Measurements from ENCODE around the gene FASTKD1.
"Not testable (repeated sequence)": the region's sequence is repeated elsewhere in the genome, so short reads cannot be mapped to it uniquely, and the experiment has no call there.

The FASTKD1 gene, protein sequence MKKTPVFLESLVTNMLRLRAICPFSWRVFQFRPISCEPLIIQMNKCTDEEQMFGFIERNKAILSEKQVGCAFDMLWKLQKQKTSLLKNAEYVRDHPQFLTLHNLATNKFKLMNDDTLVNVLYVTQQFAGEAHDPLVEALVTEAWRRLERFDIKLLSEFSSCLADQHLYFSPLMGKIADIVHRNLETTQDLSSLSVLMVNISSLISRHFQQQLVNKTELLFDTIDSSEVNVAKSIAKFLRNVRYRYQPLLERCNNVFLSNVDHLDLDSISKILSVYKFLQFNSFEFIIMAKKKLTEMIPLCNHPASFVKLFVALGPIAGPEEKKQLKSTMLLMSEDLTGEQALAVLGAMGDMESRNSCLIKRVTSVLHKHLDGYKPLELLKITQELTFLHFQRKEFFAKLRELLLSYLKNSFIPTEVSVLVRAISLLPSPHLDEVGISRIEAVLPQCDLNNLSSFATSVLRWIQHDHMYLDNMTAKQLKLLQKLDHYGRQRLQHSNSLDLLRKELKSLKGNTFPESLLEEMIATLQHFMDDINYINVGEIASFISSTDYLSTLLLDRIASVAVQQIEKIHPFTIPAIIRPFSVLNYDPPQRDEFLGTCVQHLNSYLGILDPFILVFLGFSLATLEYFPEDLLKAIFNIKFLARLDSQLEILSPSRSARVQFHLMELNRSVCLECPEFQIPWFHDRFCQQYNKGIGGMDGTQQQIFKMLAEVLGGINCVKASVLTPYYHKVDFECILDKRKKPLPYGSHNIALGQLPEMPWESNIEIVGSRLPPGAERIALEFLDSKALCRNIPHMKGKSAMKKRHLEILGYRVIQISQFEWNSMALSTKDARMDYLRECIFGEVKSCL

DNA sequence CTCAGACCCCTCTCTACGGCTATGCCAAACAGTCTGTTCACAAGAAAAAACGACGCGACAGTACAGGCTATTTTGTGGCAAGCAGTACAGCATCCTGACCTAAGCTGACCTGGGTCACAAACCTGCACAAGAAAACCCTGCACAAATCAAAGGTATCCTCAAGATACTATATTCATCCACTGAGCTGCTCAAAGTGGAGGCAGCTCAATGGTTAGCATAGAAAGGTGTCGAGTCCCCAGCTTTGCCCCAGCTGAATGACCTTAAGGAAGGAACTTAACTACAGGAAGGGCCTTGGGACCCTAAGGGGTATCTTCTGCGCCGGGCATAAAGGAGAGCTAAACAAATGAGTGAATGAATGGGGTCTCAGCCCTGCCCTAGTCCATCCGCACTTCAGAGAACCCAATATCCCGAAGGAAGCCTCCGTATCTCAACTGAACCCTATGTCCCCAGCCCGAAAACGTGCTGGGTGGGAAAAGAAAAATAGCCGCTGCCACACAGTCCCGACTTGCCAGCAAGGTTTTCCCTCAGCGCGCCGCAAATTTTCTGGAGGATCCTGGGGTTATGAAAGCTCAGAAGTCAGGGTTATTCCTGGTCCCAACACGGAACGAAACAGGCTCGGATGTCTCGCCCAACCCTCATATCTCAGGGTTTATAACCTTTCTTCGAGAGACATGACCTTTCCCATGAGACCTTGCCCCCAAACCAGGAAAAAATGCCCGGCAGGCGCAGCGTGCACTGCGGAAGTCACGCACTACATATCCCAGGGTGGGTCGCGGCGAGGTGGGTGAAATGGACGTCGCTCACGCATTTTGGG, at the start of gene FASTKD1:
Gene FASTKD1 (minus strand): TSS at position 706 of the 814 bp plus-strand sequence. CDS start 1,836 bp downstream, outside the sequence.
- DNase-seq = peak; percentile 86

DNA sequence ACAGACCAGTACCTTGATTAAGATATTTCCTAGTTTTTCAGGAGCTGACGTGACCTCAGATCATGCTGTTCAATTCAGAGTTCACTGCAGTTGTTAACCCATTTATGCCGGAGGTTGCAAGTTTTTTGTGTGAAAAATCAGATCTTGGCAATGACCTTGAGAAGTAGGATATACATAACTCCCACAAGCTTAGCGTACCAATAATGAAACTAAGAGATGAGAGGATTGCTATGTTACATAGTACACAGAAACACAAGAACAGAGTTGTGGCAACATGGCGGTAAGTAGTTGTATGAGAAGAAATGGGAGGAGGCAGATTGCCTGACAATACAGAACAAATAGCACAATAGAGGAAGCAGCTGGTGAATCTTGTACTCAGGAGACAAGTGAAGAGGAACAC, 49.6 kb upstream of the FASTKD1 start:
- DNase-seq = no peak

DNA sequence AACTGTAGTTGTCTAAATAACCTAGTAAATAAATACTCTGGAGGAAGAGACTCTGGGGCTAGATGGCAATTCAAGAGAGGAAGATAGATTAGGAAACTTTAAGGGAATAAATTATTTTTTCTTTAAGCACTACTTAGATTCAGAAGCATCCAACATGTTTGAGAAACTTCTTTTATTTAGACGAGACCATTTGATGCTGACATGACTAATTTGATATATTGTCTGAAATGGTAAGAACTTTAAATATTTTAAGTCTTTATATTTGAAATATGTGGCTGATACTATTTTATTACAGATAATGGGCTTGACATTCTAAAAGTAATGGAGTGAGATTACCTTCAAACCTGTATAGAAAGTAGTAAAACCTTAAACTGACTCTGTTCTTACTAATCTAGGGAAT, 46.8 kb upstream of the FASTKD1 start:
- DNase-seq = no peak

DNA sequence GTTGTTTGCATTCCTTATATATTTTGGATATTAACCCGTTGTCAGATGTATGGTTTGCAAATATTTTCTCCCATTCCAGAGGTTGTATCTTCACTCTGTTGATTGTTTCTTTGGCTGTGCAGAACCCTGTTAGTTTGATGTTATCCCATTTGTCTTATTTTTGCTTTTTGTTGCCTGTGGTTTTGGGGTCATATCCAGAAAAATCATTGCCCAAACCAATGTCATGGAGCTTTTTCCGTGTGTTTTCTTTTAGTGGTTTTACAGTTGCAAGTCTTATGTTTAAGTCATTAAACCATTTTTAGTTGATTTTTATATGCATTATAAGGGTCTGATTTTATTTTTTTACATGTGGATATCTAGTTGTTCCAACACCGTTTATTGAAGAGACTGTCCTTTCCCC, 46.3 kb upstream of the FASTKD1 start:
- no peak for DNase-seq

DNA sequence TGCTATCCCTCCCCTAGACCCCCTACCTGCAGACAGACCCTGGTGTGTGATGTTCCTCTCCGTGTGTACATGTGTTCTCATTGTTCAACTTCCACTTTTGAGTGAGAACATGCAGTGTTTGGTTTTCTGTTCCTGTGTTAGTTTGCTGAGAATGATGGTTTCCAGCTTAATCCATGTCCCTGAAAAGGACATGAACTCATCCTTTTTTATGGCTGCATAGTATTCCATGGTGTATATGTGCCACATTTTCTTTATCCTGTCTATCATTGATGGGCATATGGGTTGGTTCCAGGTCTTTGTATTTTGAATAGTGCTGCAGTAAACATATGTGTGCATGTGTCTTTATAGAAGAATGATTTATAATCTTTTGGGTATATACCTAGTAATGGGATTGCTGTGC, 42.3 kb upstream of the FASTKD1 start:
- DNase-seq = not testable (repeated sequence)

DNA sequence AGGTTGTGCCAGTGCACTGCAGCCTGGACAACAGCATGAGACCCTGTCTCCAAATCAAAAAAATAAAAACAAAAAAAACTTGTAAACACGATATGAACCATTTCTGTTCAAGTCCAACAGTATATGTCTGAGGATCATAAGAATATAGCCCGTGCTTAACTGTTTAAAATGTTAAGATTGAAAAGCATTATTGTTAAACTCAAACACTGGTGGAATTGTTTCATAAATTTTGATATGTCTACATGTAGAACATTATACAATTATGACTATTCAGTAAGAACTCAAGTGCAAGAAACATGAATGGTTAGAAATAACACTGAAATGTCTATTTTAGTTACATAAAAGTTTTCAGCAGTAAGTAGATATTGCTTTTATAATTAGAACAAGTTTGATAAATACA, 40.2 kb upstream of the FASTKD1 start:
- DNase-seq = no peak

DNA sequence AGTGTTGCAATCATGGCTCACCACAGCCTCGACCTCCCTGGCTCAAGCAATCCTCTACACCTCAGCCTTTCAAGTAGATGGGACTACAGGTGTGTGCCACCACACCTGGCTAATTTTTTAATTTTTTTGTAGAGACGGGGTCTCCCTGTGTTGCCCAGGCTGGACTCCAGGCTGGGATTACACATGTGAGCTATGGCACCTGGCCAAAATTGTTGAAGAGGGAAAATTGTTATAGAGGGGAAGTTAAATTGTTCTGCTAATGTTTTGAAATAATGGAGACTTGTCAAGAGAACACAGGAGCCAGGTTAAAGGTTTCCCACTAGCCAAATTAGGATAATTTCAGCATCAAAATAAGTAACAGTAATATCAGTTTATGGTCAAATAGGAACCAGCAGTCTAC, 35.6 kb upstream of the FASTKD1 start:
- DNase-seq = no peak

DNA sequence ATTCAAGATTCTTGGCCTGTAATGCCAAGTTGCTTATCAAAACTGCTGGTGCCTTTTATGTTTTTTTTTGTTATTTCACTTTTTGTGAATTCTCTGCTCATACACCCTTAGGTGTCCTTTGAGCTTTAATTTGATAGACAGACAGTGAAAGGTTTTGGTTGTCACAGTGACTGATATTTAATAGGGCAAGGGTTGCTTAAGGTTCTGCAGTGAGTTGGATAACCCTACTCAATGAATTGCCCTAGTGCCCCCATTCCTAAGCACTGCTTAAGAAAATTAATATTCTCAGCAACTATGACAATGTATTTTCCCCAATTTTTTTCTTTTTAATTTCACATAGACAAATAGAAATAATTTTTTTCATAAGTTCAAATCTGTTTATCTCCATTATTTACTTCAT, 25.9 kb upstream of the FASTKD1 start:
- DNase-seq = no peak

DNA sequence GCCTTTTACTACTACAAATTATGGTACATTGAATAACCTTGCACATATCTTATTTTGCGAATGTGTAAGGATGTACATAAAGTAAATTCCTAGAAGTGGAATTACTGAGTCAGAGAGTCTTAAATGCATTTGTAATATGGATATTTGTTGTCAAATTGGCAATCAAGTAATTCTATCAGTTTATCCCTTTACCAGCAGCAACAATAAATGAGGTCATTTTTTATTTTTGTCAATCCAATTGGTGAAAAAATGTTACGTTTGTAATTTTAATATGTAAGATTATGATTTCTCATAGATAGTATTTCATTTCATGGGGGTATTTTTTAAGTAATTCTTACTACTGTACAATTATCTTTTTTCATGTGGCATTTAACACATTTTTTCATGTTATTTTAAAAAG, 25.3 kb upstream of the FASTKD1 start:
- DNase-seq = no peak

DNA sequence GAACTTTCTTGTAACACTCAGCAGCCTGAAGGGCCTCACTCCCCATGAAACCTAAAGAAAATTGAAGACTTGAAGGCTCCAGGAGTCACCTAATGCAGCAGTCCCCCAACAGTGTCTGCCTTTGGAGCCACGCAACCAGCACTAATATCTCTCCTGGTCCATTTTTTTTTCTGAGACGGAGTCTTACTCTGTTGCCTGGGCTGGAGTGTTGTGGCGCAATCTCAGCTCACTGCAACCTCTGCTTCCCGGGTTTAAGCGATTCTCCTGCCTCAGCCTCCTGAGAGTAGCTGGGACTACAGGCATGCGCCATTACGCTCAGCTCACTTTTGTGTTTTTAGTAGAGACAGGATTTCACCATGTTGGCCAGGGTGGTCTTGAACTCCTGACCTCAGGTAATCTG, 22.9 kb upstream of the FASTKD1 start:
- not testable (repeated sequence) for DNase-seq

DNA sequence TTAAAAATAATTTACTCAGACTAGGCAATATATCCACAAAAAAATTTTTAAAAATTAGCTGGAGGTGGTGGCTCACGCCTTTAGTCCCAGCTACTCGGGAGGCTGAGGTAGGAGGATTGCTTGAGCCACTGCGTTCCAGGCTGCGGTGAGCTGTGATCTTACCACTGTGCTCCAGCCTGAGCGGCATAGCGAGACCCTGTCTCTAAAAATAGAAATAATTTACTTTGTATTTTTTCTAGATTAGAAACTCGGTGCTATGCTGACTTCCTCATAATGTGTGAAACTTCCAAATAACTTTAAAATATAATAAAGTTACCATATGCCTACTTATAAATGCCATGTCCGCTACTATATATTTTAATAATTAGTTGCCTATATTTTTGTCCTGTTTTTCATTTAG, 17.1 kb upstream of the FASTKD1 start:
- no peak for DNase-seq

DNA sequence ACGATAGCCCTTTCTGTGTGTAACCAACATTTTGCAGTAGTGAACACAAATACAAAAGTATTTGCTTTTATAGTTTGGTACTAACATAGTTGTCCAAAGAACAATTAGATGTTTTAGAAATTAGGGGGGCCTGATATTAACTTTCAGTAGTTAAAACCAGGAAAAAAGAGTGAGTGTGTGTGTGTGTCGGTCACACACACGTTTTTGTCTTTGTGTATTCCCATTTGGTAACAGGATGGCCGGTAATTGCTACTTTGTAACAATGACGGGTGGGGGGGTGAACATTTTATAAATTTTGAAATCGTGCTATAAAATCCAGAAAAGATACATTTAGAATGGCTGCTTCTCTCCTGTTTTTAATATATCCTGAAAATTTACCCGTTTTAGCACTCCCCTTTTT, 12.0 kb upstream of the FASTKD1 start:
- no peak for DNase-seq

DNA sequence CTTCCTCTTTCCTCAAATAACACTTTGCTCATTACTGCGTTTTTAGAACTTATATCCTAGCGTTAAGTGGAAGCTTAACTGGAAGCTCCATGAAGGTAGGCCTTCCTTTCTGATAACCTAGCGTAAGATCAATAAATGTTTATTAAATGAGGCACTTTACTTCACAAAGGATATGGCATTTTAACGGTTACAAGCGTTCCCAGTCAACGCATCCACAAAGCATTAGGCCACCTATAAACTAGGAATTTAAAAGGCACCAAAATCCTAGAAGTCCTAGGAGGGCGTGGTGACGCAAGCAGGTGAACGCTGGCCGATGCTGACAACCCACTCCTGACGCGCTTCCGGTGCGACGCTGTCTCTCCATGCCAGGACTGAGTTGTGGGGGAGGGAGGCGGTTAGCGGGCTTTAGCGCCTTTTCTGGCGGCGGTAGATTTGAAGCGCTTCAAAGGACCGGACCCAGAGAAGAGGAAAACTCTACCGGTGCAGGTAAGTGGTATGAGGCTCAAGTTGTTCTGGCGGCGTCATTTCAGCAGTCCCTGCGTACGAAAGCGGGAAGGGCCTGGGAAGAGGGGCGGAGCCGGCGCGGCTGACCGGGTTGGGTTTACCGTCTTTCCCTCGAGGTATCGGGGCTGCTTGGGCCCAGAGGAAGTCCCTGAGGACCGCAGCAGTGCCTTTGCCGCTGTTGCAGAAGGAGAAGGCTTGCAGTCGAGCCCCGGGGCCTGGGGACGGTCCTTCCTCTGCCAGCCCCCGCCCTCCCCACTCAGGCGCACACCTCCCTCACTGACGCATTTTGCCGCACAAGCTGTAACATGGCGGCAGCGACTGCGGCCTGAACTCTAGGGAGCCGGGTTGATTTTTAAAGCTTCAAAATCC, 10.6 kb upstream of the FASTKD1 start, which contains the start of gene PPIG:
Gene PPIG (plus strand): TSS at position 347 of the 873 bp plus-strand sequence. CDS start 19,691 bp downstream, outside the sequence.
- peak; percentile 90 for DNase-seq

DNA sequence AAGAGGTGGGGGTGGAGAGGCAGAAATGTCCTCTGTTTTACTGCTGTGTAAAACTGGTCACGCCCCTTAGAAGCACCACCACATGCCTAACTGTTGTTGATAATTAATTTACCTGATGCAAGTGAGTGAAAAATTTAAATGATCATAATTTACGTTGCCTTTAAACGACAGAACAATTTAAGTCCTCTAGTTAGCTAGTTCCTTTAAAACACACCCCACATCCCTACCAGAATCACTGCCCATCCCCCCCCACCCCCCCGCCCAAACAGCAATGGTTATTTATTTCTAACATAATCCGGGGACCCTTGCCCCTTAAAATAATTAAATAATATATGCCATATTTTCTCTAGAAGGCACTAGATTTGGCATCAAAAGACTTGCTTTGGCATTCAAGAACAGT, 9.9 kb upstream of the FASTKD1 start:
- DNase-seq = no peak

DNA sequence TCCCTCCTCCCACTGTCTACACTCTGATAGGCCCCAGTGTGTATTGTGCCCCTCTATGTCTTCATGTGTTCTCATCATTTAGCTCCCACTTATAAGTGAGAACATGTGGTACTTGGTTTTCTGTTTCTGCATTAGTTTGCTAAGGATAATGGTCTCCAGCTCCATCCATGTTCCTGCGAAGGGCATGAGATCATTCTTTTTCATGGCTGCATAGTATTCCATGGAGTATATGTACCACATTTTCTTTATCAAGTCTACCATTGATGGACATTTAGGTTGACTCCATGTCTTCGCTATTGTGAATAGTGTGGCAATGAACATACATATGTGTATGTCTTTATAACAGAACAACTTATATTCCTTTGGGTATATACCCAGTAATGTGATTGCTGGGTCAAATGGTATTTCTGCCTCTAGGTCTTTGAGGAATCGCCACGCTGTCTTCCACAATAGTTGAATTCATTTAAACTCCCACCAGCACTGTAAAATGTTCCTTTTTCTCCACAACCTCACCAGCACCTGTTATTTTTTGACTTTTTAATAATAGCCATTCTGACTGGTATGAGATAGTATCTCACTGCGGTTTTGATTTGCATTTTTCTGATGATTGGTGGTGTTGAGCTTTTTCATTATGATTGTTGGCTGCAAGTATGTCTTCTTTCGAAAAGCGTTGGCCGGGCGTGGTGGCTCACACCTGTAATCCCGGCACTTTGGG, 9.0 kb upstream of the FASTKD1 start:
- not testable (repeated sequence) for DNase-seq

DNA sequence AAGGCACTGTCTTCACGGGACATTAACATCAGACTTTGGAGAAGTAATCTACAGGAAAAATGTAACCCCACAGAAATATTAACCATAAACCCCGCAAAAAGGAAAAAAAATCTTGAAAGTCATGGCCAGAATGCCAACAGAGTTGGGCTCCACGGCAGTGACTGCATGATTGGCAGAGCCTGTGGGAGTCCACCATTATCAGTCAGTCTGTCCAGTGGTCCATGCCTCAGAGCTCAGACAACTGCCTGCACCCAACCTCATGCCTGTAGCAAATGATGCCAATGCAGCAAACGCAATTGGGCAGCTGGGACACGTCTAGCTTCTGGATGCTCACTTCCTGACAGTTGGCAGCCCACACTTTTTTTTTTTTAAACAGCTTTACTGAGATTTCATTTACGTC, 5.4 kb upstream of the FASTKD1 start:
- DNase-seq = no peak

DNA sequence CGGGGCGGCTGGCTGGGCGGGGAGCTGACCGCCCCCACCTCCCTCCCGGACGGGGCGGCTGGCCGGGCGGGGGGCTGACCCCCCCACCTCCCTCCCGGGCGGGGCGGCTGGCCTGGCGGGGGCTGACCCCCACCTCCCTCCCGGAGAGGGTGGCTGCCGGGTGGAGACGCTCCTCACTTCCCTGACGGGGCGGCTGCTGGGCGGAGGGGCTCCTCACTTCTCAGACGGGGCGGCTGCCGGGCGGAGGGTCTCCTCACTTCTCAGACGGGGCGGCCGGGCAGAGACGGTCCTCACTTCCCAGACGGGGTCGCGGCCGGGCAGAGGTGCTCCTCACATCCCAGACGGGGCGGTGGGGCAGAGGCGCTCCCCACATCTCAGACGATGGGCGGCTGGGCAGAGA, 1.6 kb upstream of the FASTKD1 start:
- DNase-seq = not testable (repeated sequence)

DNA sequence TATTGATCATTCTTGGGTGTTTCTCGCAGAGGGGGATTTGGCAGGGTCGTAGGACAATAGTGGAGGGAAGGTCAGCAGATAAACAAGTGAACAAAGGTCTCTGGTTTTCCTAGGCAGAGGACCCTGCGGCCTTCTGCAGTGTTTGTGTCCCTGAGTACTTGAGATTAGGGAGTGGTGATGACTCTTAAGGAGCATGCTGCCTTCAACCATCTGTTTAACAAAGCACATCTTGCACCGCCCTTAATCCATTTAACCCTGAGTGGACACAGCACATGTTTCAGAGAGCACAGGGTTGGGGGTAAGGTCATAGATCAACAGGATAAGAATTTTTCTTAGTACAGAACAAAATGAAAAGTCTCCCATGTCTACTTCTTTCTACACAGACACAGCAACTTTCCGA, 874 bp upstream of the FASTKD1 start:
- DNase-seq = not testable (repeated sequence)

DNA sequence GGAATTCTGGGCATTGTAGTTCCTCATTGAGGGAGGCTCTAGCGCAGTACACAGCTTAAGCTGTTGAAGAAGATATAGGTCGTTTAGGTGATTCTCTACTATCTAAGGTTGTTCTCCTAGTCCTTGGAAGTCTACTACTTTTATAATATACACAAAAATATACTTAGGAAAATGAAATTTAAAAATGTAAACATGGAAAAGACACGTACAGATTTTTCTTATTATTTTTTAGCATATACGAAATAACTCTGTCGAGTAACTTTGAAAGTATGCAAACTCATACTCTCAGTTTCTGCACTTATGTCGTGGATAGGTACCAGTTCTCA, 272 bp upstream of the FASTKD1 start:
- no peak for DNase-seq

DNA sequence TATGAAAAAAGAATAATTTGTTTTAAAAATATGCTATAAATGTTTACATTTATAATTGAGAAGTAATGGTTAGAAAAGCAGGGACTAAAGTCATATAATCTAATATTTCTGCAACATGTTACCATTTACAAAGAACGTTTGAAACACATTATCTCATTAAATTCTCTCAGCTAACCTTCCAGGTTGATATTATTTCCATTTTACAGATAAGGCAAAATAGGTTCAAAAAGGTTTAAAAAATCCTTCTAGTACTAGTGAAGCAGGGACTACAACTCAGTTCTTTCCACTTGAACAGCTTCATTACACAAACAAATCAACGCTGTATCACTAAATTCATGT, 875 bp downstream of the FASTKD1 start:
- no peak for DNase-seq

DNA sequence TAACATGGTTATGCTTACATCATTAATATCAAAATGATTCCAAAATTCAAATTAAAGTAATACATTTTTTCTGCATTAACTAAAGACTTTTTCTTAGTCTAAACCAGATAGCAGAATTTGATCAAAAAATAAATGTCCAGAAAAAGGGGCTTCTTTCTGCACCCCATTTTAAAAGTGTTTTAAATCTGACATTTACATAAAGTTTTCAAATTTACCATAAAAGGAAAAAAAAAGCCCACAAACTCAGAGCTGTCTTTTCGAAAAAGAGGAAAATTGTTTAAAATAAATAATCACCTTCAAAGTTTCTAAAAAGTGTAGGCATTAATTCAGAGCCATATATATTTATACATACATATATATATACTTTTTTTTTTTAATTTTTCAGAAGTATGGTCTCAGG, 1.5 kb downstream of the FASTKD1 start:
- no peak for DNase-seq

DNA sequence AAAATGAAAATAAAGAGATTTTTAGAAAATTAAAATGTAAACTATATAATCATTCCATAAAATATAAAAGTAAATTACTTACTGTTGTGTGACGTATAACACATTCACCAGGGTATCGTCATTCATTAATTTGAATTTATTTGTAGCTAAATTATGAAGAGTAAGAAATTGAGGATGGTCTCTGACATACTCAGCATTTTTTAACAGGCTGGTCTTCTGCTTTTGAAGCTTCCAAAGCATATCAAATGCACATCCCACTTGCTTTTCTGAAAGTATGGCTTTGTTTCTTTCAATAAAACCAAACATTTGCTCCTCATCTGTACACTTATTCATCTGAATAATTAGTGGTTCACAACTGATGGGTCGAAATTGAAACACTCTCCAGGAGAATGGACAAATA, 2.1 kb downstream of the FASTKD1 start:
- DNase-seq = no peak
